GM19438 (cell line): ENCODE data around the gene KNTC1.
"Not testable (repeated sequence)": the region's sequence is repeated elsewhere in the genome, so short reads cannot be mapped to it uniquely, and the experiment has no call there.

Source experiments
- ATAC-seq: cut with Tn5 transposase; IDR thresholded peaks from one replicate; pipeline ENCODE4 v1.9.1; 2021; ENCODE audit warnings: low read depth; ENCODE audit not compliant: unreplicated experiment

KNTC1 gene

DNA sequence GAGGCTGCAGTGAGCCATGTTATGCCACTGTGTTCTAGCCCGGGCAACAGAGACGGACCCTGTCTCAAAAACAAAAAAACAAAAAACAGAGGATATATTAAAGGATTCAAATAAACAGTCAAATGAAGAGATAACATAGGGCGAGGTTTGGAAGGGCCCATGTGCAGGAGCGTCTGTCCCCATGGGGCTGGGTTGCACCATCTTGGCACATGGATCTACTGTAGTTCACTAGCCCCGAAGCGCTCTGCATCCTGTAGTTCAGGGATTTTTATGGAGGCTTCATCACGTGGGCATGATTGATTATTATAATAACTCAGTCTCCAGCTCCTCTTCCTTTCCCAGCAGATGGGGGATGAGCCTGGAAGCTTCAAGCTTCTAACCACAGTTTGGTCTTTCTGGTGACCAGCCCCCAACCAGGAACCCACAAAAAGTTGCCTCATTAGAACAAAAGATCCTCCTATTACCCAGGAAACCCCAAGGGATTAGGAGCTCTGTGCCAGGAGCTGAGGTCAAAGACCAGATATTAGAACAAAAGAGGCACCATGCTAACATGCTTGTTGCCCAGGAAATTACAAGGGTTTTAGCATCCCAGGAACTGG lies 116.3 kb downstream of the KNTC1 start:
- no peak for ATAC-seq

- peak; percentile 80 for ATAC-seq
Observed at GRCh38 chr12:122646517-122647217, 119.6 kb downstream of the KNTC1 start.

DNA sequence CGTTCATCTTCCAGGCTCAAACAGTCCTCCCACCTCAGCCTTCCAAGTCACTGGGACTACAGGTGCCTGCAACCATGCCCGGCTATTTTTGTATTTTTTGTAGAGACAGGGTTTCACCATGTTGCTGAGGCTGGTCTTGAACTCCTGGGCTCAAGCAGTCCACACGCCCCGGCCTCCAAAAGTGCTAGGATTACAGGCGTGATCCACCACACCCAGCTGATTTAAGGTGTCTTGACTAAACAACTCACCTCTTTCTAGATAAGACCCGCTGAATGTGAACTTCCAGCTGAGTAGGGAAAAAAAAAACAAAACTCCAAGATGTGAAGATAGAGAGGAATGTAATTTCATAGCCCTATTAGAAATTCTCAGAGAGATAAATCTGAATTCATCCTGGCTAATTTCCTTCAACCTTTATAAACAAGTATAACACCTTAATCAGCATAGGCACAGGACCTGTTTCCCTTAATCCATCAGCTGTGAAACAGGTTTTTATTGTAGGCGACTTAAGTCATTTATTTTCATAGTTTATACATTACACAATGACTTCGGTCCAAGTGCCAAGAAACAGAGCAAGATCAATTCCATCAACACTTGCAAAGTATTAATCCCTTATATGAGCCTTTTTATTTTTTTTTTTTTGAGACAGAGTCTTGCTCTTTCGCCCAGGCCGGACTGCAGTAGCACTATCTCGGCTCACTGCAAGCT lies 124.6 kb downstream of the KNTC1 start:
- ATAC-seq, result no peak

GRCh38 chr12:122653291-122653690 lies 126.2 kb downstream of the KNTC1 start:
- ATAC-seq, result not testable (repeated sequence)

GRCh38 chr12:122656298-122656697 lies 129.2 kb downstream of the KNTC1 start:
- no peak for ATAC-seq

DNA sequence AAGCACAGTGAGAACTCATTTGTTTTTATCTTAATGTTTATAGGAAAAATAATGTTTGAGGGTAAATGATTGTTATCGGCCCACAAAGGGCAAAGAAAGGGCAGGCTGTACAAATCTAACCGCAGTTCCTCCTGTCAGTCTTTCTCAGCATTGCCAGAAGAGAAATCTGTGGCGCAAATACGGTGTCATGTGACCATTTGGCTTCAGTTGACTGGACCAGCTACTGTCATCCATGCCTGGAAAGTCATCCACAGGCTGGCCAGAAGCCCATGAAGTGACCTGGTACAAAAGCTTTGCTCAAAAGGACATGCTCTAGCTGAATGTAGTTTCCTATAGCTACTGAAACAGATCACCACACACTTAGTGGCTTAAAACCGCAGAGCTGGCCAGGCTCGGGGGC lies 132.5 kb downstream of the KNTC1 start:
- ATAC-seq, result no peak

DNA sequence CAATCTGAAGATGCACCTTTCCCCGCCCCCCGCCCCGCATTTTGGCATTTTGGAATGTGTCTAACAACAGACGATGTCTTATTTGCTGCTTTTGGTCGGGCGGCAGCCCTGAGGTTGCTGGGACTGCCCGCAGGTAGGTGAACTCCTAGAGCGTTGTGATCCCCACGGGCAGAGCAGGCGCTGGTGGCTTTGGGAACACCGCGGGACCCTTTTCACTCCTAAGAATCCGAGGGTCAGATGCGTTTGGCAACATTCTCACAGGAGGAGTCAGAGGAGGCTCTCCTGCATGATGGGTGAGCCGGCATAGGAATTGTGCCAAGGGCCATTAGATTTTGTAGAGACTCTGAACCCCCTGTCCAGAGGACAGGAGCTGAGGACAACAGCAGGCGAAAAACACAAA lies 134.2 kb downstream of the KNTC1 start:
- no peak for ATAC-seq

DNA sequence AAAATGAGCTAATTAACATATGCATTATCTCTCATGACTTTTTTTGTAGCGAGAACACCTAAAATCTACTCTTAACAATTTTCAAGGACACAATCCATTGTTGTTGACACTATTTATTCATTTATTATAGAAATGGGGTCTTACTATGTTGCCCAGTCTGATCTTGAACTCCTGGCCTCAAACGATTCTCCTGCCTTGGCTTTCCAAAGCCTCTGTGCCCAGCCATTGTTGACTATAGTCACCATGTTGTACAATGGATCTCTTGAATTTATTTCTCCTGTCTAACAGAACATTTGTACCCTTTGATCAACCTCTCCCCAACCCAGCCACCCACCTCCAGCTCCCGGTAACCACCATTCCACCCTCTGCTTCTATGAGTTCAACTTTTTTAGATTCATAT lies 134.9 kb downstream of the KNTC1 start:
- ATAC-seq, result no peak

DNA sequence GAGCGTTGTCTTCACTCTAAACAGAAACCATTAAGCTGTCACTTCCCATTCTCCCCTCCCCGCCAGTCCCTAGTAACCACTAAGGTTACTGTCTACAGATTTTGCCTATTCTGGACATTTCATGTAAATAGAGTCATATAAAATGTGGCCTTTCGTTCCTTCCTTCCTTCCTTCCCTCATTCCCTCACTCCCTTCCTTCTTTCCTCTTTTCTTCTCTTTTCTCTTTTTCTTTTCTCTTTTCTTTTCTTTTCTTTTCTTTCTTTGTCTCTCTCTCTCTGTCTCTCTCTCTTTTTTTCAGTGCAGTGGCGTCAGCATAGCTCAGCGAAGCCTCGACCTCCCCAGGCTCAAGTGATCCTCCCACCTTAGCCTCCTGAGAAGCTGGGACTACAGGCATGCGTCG lies 138.3 kb downstream of the KNTC1 start:
- no peak for ATAC-seq

DNA sequence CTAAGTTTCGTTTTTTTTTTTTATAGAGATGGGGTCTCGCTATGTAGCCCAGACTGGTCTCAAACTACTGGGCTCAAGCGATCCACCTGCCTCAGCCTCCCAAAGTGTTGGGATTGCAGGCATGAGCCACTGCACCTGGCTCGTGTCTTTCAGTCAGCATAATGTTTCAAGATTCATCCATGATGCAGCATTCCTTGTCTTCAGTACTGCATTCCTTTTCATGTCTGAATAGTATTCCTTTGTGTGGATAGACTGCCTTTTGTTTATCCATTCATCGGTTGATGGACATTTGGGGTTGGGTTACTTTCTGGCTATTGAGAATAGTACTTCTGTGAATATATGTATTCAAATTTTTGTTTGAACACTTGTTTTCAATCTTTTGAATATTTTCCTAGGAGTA lies 138.7 kb downstream of the KNTC1 start:
- no peak for ATAC-seq

DNA sequence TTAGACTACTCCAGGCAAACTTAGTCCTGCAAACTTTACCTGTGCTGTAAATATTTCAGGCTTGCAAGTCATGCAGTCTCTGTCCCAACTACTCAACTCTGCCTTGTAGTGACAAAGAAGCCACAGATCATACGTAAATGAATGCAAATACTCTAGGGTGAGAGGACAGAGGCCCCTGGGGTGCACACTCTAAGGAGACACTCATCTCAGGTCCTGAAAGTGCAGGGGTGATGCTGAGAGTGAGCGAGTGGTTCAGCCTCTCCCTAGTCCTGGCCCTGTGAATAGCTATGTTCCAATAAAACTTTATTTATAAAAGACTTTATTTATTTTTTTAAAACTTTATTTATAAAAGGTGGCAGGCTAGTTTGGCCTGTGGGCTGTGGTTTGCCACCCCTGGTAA lies 141.2 kb downstream of the KNTC1 start:
- ATAC-seq, result no peak

- no peak for ATAC-seq
Observed at GRCh38 chr12:122669397-122670070, 142.5 kb downstream of the KNTC1 start.

DNA sequence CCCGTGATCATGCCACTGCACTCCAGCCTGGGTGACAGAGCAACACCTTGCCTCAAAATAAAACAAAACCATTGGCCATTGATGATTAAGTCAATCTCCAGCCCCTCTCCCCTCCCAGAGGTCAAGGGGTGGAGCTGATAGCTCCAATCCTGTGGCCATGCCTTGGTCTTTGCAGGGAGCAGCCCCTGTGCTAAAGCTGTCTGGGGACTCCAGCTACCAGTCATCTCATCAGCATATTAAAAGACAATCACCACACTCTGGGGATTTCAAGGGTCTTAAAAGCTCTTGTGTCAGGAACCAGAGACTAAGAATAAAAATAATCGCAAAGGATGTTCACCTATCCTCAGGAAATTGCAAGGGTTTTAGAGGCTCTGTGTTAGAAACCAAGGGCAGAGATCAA lies 145.5 kb downstream of the KNTC1 start:
- ATAC-seq, result no peak
